Measurements from ENCODE around the gene CTSZ.
A peak's percentile ranks its signal among the peaks of the same experiment; 100 is the strongest.
"Not testable (repeated sequence)": the region's sequence is repeated elsewhere in the genome, so short reads cannot be mapped to it uniquely, and the experiment has no call there.

CTSZ gene

DNA sequence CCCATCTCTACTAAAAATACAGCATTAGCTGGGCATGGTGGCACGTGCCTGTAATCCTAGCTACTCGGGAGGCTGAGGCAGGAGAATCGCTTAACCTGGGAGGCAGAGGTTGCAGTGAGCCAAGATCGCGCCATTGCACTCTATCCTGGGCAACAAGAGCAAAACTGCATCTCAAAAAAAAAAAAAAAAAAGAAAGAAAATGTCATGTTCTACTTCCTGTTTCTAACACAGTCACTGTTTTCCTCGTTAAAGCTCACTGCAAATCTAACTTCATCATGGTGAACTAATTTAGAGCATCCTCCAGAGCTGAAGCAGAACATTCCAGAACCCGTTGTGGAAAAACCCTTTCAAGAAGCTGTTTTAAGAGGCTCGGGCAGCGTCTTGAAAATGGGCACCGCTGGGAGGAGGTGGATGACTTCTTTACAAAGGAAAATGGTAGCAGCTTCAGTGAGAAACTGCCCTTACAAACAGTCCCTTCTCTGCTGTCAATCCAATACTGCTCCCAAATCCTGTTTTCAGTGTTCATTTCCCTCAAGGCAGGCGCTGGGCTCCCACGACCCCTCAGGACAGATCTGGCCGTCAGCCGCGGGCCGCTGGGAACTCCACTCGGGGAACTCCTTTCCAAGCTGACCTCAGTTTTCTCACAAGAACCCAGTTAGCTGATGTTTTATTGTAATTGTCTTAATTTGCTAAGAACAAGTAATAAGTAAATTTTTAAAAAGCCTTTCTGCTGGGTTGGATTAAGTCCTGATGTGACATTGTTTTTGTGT is 12.5 kb downstream of the CTSZ start:
- no peak for DNase-seq

DNA sequence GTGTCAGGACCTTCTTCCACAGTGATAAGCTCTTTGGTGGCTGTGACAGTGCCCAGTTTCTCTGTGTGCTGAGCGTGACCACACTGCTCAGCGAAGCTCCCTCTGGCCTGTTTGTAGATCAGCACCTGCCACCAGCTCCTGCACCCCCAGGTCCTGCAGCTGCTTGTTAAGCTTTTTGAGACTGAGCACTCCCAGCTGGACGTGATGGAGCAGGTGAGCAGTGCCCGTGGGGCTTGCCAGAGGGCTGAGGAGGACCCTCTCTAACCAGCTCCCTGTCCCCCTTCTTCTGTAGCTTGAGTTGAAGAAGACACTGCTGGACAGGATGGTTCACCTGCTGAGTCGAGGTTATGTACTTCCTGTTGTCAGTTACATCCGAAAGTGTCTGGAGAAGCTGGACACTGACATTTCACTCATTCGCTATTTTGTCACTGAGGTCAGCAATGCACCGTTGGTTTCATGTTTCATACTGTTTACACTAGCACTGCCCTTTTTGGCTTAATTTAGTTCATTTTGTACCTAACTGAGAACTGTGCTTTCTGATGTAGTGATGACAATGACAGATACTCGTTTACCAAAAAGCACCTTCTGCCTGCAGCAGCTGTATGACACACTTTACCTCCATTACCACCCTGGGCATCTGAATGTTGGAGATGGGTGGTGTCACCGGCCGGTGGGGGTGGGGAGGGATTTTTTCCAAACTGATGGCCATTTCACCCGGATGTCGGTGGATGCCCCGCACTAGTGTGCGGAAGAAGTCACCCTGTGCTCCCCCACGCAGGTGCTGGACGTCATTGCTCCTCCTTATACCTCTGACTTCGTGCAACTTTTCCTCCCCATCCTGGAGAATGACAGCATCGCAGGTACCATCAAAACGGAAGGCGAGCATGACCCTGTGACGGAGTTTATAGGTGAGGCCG is 13.5 kb downstream of the CTSZ start:
- no peak for DNase-seq

DNA sequence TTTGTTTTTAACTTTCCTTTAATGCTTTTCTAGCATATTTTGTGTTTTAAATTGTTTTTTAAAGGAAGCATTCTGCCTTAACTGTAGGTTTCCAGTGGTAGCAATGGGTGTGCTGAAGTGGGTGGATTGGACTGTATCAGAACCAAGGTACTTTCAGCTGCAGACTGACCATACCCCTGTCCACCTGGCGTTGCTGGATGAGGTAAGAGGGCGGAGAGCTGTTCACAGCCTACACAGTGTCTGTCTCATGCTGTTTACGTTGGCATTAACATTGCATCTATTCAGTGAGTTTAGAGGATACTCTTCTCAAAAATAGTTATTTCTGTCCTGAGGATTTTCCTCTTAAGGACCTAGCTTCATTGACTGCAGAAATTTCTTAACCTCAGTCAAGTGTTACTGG is 14.1 kb downstream of the CTSZ start:
- DNase-seq: no peak

DNA sequence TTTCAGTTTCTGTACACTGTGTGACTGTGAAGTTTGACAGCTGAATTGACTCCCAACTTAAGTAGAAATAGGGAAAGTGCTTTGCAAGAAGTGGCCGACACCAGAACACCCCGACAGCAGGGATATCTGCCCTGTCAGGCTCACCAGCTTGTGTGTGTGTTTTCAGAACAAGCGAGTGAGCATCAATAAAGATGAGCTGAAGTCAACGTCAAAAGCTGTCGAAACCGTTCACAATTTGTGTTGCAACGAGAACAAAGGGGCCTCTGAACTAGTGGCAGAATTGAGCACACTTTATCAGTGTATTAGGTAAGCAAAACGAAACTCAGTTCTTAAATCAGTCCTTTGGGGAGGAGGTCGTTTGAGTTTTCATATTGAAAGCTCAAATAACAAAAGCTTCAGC is 15.3 kb downstream of the CTSZ start:
- no peak for DNase-seq

DNA sequence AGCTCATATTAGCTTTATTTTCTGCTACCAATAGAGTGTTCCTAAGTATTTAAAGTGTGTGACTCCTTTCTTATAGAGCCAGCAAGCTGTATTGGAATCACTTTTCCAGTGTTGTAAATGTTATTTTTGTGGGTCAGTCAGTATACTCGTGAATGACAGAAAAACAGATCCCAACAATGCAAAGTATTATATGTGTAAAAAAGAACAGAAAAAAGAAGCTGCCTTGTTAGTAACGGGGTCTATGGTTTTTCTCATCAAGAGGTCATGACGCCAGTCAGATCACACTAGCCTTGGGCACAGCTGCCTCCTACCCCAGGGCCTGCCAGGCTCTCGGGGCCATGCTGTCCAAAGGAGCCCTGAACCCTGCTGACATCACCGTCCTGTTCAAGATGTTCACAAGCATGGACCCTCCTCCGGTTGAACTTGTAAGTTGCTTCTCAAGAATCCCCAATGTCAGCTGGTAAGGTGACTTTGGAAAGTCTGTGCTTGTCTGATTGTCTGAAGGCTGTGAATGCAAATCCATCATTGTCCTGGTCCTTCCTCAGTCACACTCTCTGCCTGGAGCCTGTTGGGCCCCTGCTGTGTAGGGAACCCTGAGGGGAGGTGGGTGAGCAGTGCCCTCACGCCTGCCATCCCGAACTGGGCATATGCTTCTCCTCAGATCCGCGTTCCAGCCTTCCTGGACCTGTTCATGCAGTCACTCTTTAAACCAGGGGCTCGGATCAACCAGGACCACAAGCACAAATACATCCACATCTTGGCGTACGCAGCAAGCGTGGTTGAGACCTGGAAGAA is 16.2 kb downstream of the CTSZ start:
- DNase-seq: no peak

DNA sequence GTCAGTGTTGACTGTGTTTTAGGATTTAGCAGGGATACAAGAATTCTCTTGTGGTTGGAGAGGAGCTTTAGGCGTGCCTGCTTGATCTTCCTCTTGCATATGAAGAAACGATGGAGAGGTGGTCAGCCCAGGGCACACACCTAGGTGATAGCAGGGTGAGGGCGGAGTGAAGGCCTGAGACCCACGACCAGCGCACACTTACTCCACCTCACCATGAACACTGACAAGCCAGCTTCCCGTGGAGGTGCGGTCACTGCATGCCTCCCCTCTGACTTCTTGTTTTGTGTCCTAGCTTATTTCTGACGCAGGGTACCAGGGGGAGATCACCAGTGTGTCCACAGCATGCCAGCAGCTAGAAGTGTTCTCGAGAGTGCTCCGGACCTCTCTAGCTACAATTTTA is 17.9 kb downstream of the CTSZ start:
- no peak for DNase-seq

DNA sequence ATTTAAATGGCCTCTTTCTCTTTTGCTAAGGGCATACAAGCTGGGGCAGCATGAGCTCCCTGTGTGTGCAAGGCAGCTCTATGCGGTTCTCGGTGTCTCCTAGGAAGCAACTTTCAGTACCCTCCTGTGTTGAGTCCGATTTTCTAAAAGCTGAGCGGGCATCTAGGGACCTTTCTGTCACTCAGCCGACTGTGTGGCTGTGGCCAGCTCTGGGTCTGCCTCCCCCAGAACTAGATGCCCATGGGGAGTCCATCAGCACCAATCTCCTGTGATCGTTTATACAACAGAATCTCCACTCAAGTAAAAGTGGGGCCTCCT is 18.5 kb downstream of the CTSZ start:
- no peak for DNase-seq

DNA sequence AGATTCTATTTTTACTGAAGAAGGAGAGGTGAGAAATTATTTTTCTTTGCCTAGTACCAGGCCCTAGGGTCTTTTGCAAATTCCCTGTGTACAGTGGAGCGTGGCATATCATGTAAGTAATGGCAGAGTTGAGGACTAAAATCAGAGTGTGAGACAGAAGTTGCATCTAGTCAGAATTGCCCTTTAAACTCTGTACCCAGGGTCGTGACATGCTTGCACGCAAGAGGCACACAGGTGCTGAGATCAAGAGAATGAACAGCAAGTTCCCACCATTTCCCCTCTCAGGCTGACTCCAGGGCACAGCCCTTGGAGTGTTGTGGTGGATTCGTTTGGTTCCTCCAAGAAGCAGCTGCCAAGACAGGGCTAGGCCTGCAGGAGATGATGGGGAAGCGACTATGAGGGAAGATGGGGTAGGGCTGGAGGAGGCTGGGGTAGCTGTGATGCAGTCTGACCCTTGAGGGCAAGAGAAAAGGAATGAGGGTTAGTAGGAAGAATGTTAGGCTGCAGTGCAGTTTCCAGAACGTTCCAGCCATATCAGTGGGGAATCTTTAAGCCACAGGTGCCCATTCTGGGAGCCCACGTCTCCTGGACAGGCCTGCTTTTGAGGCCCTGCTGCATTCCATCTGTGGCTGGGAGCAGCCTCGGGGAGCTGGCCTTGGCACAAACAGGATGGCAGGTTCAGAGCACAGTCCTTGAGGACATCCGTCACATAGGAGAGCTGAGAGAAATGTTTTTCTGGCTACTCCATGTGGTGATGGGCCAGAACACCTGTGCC is 19.1 kb downstream of the CTSZ start:
- no peak for DNase-seq

DNA sequence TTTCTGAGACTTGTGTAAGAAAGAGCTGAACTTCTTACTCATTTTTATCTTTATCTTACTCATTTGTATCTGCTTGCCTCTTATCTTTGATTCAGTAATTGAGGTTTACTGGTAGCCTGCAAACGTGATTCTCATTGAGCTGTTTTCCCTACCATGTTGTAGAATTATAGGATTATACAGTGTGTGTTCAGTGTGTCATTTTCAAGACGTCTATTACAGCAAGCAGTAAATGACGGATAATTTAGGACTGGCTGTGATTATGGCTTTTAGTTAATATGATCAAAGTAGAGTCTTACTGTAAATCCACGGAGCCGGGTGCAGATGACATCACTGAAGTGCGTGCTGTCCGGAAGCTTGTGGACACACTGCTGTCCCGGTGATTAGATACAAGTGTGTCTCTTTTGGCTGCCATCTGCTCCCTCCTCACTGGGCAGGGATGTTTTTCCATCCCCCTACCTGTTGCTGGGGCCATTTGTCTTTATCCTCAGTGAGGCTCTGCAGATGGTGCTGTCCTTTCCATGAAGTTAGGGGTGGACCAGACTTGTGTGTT is 20.0 kb downstream of the CTSZ start:
- DNase-seq: no peak

DNA sequence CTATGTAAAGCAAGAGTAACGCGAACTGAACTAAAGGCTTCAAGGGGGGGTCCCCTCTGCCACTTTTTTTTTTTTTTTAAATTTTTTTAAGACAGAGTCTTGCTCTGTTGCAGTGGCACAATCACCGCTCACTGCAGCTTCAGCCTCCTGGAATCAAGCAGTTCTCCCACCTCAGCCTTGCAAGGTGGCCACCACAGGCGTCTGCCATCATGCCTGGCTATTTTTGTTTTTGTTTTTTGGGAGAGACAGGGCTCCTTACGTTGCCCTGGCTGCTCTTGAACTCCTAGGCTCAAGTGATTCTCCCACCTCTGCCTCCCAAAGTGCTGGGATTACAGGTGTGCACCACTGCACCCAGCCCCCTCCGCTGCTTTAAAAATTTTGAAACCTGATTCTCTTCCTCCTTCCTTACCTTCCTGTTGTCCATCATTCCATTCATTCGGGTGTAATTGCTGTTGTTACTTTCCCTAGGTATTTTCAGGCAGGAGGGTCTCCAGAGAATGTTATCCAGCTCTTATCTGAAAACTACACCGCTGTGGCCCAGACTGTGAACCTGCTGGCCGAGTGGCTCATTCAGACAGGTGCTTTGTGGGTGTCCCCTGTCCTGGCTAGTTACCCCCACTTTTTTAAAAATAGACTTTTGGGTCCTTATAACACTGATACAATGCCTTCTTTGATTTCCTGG is 20.6 kb downstream of the CTSZ start:
- no peak for DNase-seq

DNA sequence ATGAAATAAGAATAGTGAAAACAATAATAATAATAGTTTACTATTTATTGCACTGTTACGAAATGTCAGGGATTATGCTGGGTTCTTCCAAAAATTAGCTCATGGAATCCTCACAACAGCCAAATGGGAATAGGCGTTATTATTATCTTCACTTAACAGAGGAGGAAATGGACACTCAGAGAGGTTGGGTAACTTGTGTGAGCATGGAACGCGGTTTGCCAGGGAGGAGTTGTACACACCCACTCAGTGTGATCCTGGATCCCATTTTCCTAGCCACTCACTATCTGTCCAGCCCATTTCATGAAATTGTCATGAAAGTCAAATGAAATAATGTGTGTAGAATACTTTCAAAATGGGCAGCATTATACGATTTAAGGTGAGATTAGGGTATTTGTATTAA is 21.4 kb downstream of the CTSZ start:
- DNase-seq: no peak

DNA sequence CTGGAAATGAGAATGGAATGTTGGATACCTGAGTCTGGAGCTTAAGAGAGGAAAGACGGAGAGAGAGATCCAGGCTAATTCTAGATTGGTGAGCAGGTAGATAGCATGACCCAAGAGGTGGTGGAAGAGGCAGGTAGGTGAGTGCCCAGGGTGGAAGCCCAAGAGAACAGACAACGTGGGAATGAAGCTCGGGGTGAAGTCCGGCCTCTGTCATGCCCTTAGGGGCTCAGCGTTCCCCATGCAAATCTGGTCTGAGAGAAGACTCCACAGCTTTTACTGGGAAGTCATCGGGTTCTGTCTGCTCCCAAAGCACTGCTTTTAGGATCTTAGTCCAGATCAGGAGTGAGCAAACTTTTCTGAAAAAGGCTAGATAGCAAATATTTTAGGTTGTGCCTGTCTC is 22.4 kb downstream of the CTSZ start:
- no peak for DNase-seq

DNA sequence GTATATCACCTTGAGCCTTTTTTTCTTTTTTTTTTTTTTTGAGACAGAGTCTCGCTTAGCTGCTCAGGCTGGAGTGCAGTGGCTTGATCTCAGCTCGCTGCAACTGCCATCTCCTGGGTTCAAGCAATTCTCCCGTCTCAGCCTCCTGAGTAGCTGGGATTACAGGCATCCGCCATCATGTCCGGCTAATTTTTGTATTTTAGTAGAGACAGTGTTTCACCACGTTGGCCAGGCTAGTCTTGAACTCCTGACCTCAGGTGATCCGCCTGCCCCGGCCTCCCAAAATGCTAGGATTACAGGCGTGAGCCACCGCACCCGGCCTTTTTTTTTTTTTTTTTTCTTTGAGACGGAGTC is 24.0 kb downstream of the CTSZ start:
- not testable (repeated sequence) for DNase-seq

DNA sequence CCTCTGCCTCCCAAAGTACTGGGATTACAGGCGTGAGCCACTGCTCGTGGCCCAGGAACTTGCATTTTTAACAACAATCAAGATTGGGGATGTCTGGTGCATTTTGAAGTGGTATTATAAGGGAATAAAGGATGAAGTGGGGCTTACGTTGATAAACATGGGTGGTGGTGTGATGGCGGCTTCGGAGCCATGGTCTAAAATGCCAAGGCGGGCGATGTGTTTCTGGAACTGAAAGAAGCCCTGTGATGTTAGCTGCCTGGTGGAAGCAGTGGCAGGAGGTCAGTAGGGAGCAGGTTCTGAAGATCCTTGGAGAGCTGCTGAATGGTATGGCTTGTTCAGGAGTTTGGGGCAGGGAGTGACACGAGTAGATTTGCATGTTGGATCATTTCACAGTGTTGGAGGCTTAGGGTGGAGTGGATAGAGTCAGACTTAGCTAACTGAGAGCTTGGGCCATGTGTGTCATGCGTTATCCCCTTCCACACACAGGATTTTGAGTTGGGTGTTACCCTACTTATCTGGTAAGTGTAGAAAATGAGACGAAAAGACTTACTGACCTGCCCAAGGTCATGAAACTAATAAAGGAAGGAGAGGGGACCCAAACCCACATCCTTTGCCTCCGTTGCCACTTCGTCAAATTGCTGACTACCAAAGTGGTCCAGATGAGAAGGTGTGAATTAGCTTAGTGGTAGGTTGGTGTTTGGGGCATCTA is 24.5 kb downstream of the CTSZ start:
- DNase-seq: no peak

DNA sequence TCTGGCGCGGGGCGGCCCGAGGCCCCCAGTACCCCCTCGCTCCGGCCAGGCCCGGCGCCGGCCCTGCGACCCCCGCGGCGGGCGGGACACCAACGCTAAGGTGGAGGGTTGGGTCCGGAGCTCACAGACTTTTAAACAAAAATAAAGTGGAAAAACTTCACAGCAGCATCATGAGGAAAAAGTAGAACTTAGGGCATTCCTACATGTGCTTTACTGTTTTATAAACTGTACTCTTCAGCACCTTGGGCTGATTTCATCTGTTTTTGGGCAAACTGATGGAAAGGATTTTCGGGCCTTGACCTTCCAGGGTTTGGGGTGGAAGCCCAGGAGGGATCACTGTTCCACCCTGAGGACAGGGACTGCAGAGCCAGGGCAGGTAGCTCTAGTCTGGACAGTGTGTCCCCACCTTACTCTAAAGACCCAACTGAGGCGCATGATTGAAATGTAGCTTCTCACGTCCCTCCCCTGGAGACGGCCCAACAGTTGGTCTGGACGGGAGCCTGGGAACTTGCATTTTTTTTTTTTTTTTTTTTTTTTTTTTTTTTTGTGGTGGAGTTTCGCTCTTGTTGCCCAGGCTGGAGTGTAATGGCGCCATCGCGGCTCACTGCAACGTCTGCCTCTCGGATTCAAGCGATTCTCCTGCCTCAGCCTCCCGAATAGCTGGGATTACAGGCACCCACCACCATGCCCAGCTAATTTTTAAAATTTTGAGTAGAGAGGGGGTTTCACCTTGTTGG is 25.3 kb downstream of the CTSZ start:
- no peak for DNase-seq

DNA sequence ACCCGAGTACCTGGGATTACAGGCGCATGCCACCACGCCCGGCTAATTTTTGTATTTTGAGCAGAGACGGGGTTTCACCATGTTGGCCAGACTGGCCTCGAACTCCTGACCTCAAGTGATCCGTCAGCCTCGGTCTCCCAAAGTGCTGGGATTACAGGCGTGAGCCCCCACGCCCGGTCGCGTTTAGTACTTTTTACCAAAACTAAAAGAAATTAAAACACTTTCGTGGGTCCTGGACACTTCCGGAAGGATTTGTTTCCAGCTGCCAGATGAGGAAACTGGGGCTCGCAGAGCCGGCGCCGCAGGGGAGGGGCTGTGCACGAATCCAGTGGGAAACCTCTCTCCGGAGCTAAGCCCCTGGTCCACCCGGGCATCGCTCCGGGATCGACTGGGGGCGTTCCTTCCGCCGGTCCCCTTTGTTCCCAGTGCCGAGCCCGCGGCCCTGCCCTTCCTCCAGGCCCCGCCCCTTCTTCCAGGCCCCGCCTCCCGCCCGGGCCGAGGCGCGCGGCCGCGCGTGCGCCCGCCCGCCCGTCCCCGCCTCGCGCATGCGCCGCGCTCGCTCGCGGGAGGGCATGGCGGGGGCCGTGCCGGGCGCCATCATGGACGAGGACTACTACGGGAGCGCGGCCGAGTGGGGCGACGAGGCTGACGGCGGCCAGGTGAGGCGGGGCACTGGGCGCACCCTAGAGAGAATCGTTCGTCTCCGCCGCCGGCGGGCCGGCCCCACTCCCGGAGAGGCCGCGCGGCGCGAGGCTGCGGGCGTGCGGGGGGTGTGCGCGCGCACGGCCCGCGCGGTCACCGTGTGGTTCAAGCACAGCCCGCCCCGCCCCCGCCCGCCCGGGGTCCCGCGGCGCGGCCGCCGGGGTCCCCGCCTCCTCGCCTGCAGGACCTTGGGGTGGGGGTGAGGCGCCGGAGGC is 26.1 kb downstream of the CTSZ start, which contains the start of gene NELFCD:
NELFCD (plus strand) TSS at position 546 of the 917 bp plus-strand sequence; CDS start at position 600, 54 bp downstream.
- DNase-seq: peak; percentile 80

DNA sequence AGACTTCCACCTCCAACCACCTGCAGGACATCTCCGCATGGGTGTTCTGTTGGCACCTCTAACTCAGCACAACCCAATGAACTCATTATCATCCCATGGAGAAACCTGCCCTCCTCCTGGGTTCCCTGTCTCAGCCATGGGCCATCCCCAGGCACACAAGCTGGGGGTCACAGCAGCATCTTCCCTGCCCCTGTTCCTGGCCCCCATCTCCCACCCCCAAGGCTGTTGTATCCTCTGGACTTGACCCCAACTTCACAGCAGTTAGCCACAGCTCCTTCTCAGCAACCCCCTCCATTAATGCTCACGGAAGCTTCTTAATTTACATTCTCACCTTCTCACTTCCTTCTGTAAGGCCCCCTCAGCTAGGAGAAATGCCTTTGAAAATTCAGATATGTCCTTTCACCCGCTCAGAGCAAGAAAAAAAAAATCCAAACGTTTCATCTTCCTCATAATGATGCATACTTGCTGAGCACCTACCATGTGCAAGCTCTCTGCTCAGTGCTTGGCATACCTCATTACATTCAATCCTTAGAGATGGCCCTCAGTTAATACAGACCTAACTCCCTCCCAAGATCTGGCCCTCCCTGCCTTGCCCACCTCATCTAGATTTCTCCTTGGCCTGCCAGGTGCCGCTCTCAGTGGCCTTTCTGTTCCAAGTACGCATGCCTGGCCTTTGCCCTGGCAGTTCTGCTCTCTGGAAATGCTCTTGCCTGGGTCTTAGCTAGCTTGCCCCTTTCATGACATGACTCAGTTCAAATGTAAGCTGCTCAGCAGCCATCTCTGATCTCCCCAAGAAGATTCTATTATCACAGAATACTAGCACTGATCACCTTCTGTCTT is 28.5 kb downstream of the CTSZ start:
- DNase-seq: no peak

DNA sequence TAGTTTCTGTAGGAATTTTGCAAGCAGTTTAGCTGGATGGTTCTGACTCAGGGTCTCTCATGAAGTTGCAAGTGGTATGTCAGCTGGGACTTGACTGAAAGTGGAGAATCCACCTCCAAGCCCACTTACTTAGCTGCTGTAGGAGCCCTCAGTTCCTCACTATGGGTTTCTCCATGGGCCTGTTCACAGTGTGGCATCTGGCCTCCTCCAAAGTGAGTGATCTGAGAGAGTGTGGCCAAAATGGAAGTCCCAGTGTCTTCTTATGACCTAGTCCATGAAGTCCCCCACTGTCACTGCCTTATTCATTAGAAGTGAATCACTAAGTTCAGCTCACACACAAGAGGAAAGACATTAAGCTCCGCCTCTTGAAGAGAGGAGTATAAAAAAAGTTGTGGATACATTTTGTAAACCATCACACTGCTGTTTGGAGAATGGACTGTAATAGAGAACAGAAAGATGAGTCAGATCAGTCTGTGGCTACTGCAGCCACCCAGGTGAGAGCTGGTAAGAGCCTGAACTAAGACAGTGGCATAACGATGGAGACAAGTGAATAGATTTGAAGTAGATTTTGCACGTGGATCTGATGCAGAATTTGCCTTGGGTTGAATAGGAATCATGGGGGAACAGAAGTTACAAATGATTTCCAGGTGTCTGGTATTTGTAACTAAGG is 30.9 kb downstream of the CTSZ start:
- DNase-seq: no peak

Data from stimulated activated naive CD4-positive, alpha-beta T cell treated with Interleukin-2 at 50 U/mL for 16 hours (primary cell).